NB4 (cell line): ENCODE results near the gene KLHDC8B.

Experiments used
- CTCF ChIP-seq: IDR thresholded peaks from one replicate; pipeline ENCODE4 v1.5.1; 2012; ENCODE audit warnings: low read depth, low read length
- MAX ChIP-seq: IDR thresholded peaks from 2 replicates; pipeline ENCODE4 v1.6.1; 2011; ENCODE audit warnings: low read depth, low read length
- MYC ChIP-seq: IDR thresholded peaks from 2 replicates; pipeline ENCODE4 v1.6.1; 2011; ENCODE audit warnings: low read depth, low read length
- POLR2A ChIP-seq: IDR thresholded peaks from 2 replicates; pipeline ENCODE4 v1.6.1; 2011; ENCODE audit warnings: mild to moderate bottlenecking; ENCODE audit not compliant: insufficient read length; ENCODE audit errors: extremely low read depth

GRCh38 chr3:49132073-49132436 is 39.3 kb upstream of the KLHDC8B start:
- TF ChIP-seq MYC = no peak
- TF ChIP-seq CTCF = no peak
- no peak for TF ChIP-seq MAX
- TF ChIP-seq POLR2A = no peak
